ENCODE measurements around the gene RTL1.

- TF ChIP-seq EZH2 (IDR thresholded peaks at IDR 0.05) (no peak), POLR2AphosphoS5 (IDR thresholded peaks at IDR 0.05; ENCODE audit: borderline replicate concordance, low read depth, low read length) (no peak)
These were observed 975 bp upstream of the RTL1 start for GRCh38 chr14:100904307-100905087.
